Body of pancreas (tissue), 4 donors: ENCODE results near the gene ADIPOQ.
"Not testable (repeated sequence)": the region's sequence is repeated elsewhere in the genome, so short reads cannot be mapped to it uniquely, and the experiment has no call there.

ENCODE experiments used
- POLR2A ChIP-seq, 3 donors: fragments of 450-650 bp; IDR thresholded peaks; one replicate each; pipeline ENCODE4 v1.6.1; 2016; ENCODE audit warnings: antibody characterized with exemption in 3 of 3, mild to moderate bottlenecking in 2 of 3
- TF ChIP-seq, protein P1 (sequence below), 7 experiments: fragments of 450-650 bp in 4 of 7; fragments of 200-600 bp in 3 of 7; sonication (generic) in 3 of 7; IDR thresholded peaks; one replicate each; pipeline ENCODE4 v1.5.1; 2016 to 2019; ENCODE audit warnings: antibody characterized with exemption in 7 of 7

DNA sequence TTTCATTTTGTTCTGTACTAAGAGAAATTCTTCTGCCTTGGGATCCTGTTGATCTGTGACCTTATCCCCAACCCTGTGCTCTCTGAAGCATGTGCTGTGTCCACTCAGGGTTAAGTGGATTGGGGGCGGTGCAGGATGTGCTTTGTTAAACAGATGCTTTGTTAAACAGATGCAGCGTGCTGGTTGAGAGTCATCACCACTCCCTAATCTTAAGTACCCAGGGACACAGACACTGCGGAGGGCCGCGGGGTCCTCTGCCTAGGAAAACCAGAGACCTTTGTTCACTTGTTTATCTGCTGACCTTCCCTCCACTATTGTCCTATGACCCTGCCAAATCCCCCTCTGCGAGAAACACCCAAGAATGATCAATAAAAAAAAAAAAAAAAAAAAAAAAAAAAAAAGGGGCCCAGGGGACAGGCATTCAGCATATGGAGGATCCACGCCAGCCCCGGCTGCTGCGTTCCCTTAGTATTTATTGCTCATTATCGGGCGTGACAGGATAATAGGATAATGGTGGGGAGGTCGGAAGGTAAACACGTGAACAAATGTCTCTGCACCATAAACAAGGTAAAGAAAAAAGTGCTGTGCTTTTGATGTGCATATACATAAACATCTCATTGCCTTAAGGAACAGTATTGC is 22.8 kb downstream of the ADIPOQ start:
- not testable (repeated sequence) for TF ChIP-seq POLR2A (IDR thresholded peaks at IDR 0.05)
- TF ChIP-seq, protein P1, sequence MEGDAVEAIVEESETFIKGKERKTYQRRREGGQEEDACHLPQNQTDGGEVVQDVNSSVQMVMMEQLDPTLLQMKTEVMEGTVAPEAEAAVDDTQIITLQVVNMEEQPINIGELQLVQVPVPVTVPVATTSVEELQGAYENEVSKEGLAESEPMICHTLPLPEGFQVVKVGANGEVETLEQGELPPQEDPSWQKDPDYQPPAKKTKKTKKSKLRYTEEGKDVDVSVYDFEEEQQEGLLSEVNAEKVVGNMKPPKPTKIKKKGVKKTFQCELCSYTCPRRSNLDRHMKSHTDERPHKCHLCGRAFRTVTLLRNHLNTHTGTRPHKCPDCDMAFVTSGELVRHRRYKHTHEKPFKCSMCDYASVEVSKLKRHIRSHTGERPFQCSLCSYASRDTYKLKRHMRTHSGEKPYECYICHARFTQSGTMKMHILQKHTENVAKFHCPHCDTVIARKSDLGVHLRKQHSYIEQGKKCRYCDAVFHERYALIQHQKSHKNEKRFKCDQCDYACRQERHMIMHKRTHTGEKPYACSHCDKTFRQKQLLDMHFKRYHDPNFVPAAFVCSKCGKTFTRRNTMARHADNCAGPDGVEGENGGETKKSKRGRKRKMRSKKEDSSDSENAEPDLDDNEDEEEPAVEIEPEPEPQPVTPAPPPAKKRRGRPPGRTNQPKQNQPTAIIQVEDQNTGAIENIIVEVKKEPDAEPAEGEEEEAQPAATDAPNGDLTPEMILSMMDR (IDR thresholded peaks at IDR 0.05), result not testable (repeated sequence)
